Activated CD8-positive, alpha-beta memory T cell treated with anti-CD3 and anti-CD28 coated beads for 48 hours (primary cell): ENCODE data around the gene MKLN1.

Experiments used
- DNase-seq, 3 experiments: peaks; one replicate each; pipeline ENCODE4 v3.0.0-alpha.2; 2020; ENCODE audit warnings: low read depth in 2 of 3, low spot score in 2 of 3

Gene MKLN1

GRCh38 chr7:131540491-131541162 lies 213.0 kb downstream of the MKLN1 start:
- no peak for DNase-seq

GRCh38 chr7:131543298-131543697 lies 215.6 kb downstream of the MKLN1 start:
- no peak for DNase-seq

GRCh38 chr7:131544021-131544420 lies 216.3 kb downstream of the MKLN1 start:
- no peak for DNase-seq

DNA sequence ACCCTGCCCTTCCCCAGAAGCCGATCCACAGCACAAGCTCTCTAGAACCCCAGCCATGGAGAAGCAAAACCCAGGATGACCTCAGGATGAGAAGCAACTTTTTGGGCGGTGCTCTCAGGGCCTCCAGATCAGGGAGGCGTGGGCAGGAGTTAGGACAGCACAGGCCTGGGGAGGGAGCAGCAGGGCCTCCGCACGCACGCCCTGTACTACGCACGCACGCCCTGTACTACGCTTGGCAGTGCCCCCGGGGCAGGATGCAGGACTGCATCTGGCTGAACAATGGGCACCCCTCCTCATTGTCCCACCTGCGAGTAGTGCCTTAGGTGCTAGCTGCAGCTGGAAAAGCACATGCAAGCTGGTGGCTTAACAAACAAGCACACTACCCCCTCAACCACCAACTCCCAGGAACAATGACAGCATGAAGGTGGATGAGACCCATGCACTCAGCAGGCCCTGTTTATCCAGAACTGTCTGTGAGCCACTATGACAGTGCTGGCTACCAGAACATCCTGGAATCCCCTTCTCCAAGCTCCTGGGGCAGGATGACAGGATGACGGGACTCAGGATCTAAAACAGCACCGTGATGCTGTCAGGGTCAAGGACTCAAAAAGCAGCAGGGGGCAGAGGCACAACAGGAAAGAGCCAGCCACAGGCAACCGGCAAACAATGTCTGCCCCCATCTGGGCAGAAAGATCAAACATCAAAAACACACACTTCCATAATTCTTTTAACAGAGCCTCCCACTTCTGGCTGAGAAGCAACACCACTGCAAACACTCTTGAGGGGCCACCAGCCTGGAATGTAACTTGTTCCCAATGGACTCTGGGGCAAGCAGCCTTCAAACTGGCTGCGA lies 217.0 kb downstream of the MKLN1 start:
- no peak for DNase-seq

- DNase-seq: no peak
These were observed 218.4 kb downstream of the MKLN1 start for GRCh38 chr7:131546126-131546525.
